Astrocyte of the cerebellum (primary cell): ENCODE results near the gene RAB11FIP4.

Experiments
- DNase-seq: peaks from one replicate; pipeline ENCODE4 v3.0.0-alpha.2; 2011; ENCODE audit warnings: low read depth
- H3K4me3 ChIP-seq: 2 replicates; pipeline ENCODE4 v1.5.1; 2011; ENCODE audit warnings: mild to moderate bottlenecking, low read depth, low read length, moderate library complexity
- in situ Hi-C: cut with HindIII; loops from 2 replicates; pipeline ENCODE4 v1.10.0; 2017; ENCODE audit warnings: low sequenced_read_pairs
- TF ChIP-seq, protein P1 (sequence below): IDR thresholded peaks from 2 replicates; pipeline ENCODE4 v1.5.1; 2012; ENCODE audit warnings: low read length, low read depth, moderate library complexity, mild to moderate bottlenecking; ENCODE audit errors: missing control alignments

The RAB11FIP4 gene

GRCh38 chr17:31449111-31449510, 57.6 kb downstream of the RAB11FIP4 start:
- TF ChIP-seq, protein P1, sequence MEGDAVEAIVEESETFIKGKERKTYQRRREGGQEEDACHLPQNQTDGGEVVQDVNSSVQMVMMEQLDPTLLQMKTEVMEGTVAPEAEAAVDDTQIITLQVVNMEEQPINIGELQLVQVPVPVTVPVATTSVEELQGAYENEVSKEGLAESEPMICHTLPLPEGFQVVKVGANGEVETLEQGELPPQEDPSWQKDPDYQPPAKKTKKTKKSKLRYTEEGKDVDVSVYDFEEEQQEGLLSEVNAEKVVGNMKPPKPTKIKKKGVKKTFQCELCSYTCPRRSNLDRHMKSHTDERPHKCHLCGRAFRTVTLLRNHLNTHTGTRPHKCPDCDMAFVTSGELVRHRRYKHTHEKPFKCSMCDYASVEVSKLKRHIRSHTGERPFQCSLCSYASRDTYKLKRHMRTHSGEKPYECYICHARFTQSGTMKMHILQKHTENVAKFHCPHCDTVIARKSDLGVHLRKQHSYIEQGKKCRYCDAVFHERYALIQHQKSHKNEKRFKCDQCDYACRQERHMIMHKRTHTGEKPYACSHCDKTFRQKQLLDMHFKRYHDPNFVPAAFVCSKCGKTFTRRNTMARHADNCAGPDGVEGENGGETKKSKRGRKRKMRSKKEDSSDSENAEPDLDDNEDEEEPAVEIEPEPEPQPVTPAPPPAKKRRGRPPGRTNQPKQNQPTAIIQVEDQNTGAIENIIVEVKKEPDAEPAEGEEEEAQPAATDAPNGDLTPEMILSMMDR = no peak
- no peak overlapping the region for H3K4me3 ChIP-seq
- in situ Hi-C loops = loop anchor here (25.0 kb wide), 1 partner anchor 413 kb away; the partner anchor contains the start of gene COPRS
- DNase-seq = no peak

GRCh38 chr17:31449746-31450145, 58.3 kb downstream of the RAB11FIP4 start:
- H3K4me3 ChIP-seq = no peak overlapping the region
- no peak for DNase-seq
- in situ Hi-C loops = loop anchor here (25.0 kb wide), 1 partner anchor 413 kb away; the partner anchor contains the start of gene COPRS
- TF ChIP-seq, protein P1 = no peak

DNA sequence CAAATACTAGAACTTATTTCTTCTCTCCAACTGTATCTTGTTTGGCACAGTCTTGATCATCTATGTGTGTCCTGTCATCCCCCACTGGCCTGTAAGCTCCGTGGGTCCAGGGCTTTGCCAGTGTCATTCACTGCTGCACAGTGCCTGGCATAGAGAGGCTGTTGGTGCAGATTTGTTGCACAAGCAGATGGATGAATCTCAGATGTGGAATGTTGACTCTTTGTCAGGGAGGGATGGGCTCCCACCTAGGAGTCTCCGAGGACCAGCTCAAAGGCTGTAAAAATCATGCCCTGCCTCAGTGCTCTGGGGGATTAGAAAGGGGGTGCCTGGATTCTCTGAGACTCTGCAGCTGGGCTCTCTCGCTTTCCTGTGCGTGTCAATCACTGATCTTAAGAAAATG, 60.6 kb downstream of the RAB11FIP4 start:
- DNase-seq = no peak
- in situ Hi-C loops = no loop called here
- TF ChIP-seq, protein P1 = no peak
- no peak overlapping the region for H3K4me3 ChIP-seq

DNA sequence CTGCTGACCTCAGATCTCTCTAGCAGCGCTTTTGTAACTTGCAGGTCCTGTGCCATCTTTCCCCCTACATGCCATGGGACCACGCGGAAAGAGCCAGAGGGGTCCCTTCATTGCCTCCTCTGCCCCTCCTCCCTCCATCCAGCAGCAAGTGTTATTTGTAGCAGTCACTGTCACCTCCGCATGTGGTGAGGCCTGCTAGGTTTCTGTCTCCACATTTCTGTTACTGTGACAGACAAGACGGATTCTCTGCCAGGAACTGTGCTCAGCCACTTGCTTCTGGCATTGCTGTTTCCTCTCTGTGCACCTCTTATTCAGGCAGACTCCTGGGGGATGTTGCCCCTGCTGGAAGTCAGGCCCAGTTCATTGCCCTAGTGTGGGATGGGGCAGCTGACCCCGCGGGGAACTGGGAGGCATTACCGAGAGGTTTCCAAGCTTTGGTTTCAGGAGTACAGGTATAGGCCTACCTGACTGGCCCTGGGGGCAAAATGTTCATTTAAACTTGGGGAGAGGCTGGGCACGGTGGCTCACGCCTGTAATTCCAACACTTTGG, 61.2 kb downstream of the RAB11FIP4 start:
- TF ChIP-seq, protein P1 = no peak
- no peak overlapping the region for H3K4me3 ChIP-seq
- no peak for DNase-seq
- in situ Hi-C loops = no loop called here

- in situ Hi-C loops = no loop called here
- TF ChIP-seq, protein P1 = no peak
These were observed 62.4 kb downstream of the RAB11FIP4 start for GRCh38 chr17:31453896-31454295.

GRCh38 chr17:31456814-31457213, 65.3 kb downstream of the RAB11FIP4 start:
- no peak for DNase-seq
- in situ Hi-C loops = no loop called here
- TF ChIP-seq, protein P1 = no peak
- H3K4me3 ChIP-seq = no peak overlapping the region

More at GRCh38 chr17:31453896-31454295, 62.4 kb downstream of the RAB11FIP4 start:
- no peak overlapping the region for H3K4me3 ChIP-seq
- DNase-seq = no peak
